Parathyroid adenoma (tissue), 2 donors: ENCODE measurements around the gene LYRM2.

ENCODE experiments used
- H2AFZ ChIP-seq: fragments of 300-600 bp; sonication (generic); one replicate; pipeline ENCODE4 v1.7.0; 2017; ENCODE audit warnings: antibody characterized with exemption, mild to moderate bottlenecking
- H3K27ac ChIP-seq: fragments of 300-600 bp; sonication (generic); one replicate; pipeline ENCODE4 v1.7.0; 2017
- H3K27me3 ChIP-seq: fragments of 300-600 bp; sonication (generic); one replicate; pipeline ENCODE4 v1.7.0; 2017; ENCODE audit warnings: low read length; ENCODE audit not compliant: control insufficient read depth, insufficient read depth
- H3K36me3 ChIP-seq: fragments of 300-600 bp; sonication (generic); one replicate; pipeline ENCODE4 v1.7.0; 2017; ENCODE audit warnings: low read length; ENCODE audit not compliant: control insufficient read depth, insufficient read depth
- H3K4me1 ChIP-seq: fragments of 300-600 bp; sonication (generic); one replicate; pipeline ENCODE4 v1.7.0; 2017; ENCODE audit warnings: control low read depth
- H3K4me2 ChIP-seq: fragments of 300-600 bp; sonication (generic); one replicate; pipeline ENCODE4 v1.7.0; 2017; ENCODE audit warnings: low read length
- H3K4me3 ChIP-seq: fragments of 300-600 bp; sonication (generic); one replicate; pipeline ENCODE4 v1.7.0; 2017; ENCODE audit warnings: low read depth, low read length
- H3K79me2 ChIP-seq: fragments of 300-600 bp; sonication (generic); one replicate; pipeline ENCODE4 v1.7.0; 2017; ENCODE audit warnings: control low read depth
- H3K9ac ChIP-seq: fragments of 300-600 bp; sonication (generic); one replicate; pipeline ENCODE4 v1.7.0; 2017; ENCODE audit warnings: mild to moderate bottlenecking
- H3K9me3 ChIP-seq: fragments of 300-600 bp; sonication (generic); one replicate; pipeline ENCODE4 v1.7.0; 2017; ENCODE audit warnings: low read length; ENCODE audit not compliant: control insufficient read depth
- TF ChIP-seq, protein P1 (sequence below): fragments of 300-600 bp; sonication (generic); IDR thresholded peaks from one replicate; pipeline ENCODE4 v1.7.0; 2017; ENCODE audit warnings: antibody characterized with exemption, mild to moderate bottlenecking
- donor health status: primary hyperparathyroidism.

The LYRM2 gene

DNA sequence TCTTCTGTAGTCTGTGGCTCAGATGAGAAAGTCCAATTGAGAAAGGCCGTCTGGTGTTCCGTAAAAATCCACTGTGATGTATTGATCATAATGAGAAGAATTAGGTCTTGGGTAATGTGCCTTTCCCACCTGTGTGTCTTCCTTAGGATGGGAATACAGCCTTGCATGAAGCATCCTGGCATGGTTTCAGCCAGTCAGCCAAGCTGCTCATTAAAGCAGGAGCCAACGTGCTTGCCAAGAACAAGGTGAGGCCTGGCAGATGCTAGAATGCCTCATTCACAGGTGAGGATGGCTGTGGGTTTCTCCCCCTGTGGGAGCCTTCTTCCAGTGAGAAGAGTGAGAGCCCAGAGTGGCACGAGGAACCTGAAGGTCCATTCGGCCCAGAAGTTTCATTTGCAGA lies 32.7 kb downstream of the LYRM2 start:
- no peak overlapping the region for H3K27ac ChIP-seq
- H2AFZ ChIP-seq, result no peak overlapping the region
- H3K9ac ChIP-seq, result no peak overlapping the region
- no peaks in the 10 kb centered on the region for H3K79me2 ChIP-seq
- no peaks in the 10 kb centered on the region for H3K4me1 ChIP-seq
- H3K4me3 ChIP-seq, result no peak overlapping the region
- H3K36me3 ChIP-seq, result no peaks in the 10 kb centered on the region
- no peaks in the 10 kb centered on the region for H3K9me3 ChIP-seq
- H3K4me2 ChIP-seq, result no peak overlapping the region
- H3K27me3 ChIP-seq, result no peaks in the 10 kb centered on the region
- TF ChIP-seq, protein P1, sequence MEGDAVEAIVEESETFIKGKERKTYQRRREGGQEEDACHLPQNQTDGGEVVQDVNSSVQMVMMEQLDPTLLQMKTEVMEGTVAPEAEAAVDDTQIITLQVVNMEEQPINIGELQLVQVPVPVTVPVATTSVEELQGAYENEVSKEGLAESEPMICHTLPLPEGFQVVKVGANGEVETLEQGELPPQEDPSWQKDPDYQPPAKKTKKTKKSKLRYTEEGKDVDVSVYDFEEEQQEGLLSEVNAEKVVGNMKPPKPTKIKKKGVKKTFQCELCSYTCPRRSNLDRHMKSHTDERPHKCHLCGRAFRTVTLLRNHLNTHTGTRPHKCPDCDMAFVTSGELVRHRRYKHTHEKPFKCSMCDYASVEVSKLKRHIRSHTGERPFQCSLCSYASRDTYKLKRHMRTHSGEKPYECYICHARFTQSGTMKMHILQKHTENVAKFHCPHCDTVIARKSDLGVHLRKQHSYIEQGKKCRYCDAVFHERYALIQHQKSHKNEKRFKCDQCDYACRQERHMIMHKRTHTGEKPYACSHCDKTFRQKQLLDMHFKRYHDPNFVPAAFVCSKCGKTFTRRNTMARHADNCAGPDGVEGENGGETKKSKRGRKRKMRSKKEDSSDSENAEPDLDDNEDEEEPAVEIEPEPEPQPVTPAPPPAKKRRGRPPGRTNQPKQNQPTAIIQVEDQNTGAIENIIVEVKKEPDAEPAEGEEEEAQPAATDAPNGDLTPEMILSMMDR, result no peak

DNA sequence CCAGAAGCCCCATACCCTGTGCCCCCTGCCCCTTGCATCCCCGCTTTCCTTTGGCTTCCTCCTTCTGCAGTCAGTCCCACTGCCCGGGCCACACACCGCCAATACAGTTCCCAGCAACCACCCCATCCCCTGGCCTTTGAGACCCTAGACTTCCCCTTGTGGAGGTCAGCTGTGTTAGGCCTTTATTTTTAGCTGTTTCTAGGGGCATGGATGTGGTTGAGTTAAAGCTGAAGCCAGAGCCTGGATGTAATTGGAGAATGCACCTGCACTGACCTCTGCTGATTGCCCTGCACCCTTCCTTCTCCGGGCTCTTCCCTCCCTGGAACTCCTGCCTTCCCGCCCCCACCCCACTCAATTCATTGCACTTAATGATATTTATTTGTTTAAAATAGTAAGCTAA lies 33.9 kb downstream of the LYRM2 start:
- TF ChIP-seq, protein P1, result no peak
- H3K4me2 ChIP-seq, result no peak overlapping the region
- H3K36me3 ChIP-seq, result no peaks in the 10 kb centered on the region
- no peak overlapping the region for H3K4me3 ChIP-seq
- no peaks in the 10 kb centered on the region for H3K79me2 ChIP-seq
- no peak overlapping the region for H2AFZ ChIP-seq
- no peaks in the 10 kb centered on the region for H3K9me3 ChIP-seq
- H3K27me3 ChIP-seq, result no peaks in the 10 kb centered on the region
- no peak overlapping the region for H3K27ac ChIP-seq
- H3K9ac ChIP-seq, result no peak overlapping the region
- H3K4me1 ChIP-seq, result no peaks in the 10 kb centered on the region

DNA sequence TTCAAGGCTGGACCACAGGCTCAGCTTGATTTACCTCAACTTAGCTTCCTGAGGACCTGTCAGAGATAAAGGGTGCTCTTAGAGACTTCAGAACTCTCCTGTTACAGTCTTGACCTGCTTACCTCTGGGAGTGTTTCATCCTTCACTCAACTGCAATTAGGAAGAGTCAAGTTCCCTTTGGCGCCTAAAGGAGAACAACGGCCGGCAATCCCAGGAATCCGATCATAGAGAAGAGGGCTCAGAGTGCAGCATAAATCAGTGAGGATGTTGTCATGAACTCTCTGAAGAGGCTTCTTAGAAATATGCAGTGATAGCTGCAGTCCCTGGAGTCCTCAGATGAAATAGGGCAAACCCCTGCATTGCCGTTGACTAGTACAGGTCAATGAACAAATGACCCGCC lies 36.4 kb downstream of the LYRM2 start:
- no peak overlapping the region for H2AFZ ChIP-seq
- no peak overlapping the region for H3K9ac ChIP-seq
- H3K27me3 ChIP-seq, result no peaks in the 10 kb centered on the region
- H3K9me3 ChIP-seq, result no peaks in the 10 kb centered on the region
- H3K27ac ChIP-seq, result no peak overlapping the region
- H3K4me1 ChIP-seq, result no peaks in the 10 kb centered on the region
- TF ChIP-seq, protein P1, result no peak
- H3K36me3 ChIP-seq, result no peaks in the 10 kb centered on the region
- H3K4me2 ChIP-seq, result no peak overlapping the region
- no peak overlapping the region for H3K4me3 ChIP-seq
- H3K79me2 ChIP-seq, result no peaks in the 10 kb centered on the region

DNA sequence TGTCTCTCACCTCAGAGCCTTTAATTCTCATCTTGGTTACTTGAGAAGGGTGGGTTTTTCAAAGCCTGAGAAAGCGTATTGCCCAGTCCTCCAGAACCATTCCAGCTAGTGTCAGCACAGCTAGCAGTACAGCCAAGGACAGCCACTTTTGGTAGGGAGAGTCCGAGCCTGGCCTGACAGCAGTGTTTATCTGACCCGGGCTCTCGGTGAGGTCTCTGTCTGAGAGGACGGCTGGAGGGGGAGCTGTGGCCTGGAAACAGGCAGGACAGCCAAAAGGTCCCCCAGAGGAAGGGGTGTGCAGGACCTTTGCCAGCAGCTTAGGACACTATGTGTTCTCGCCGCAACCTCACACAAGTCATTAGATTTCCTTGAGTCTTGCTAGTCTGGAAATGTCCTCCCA lies 38.8 kb downstream of the LYRM2 start:
- no peaks in the 10 kb centered on the region for H3K9me3 ChIP-seq
- H2AFZ ChIP-seq, result no peak overlapping the region
- H3K27ac ChIP-seq, result no peak overlapping the region
- H3K79me2 ChIP-seq, result no peaks in the 10 kb centered on the region
- no peak overlapping the region for H3K4me3 ChIP-seq
- no peak overlapping the region for H3K4me2 ChIP-seq
- H3K27me3 ChIP-seq, result no peaks in the 10 kb centered on the region
- no peaks in the 10 kb centered on the region for H3K4me1 ChIP-seq
- no peaks in the 10 kb centered on the region for H3K36me3 ChIP-seq
- no peak overlapping the region for H3K9ac ChIP-seq
- TF ChIP-seq, protein P1, result no peak

DNA sequence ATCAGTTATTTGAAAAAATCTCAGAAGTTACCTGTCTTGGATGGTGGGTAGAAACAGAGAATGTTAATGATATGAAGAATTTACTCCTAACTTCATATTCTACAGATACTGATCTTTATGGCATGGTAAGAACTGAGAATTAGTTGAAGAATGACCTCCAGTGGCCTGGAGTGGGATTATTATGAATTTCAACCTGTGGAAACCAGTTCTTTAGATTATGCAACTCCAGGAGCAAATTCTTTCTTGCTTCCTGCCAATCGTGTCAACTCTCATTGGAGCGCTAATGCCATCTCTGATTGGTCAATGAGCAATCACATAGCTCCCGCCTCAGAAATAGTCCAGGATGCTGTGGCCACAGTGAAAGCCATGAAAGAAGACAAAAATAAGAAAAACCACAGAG lies 40.6 kb downstream of the LYRM2 start:
- Histone ChIP-seq H3K27me3 (no peaks in the 10 kb centered on the region), H3K9ac (no peak overlapping the region), H3K4me1 (no peaks in the 10 kb centered on the region), H3K4me2 (no peak overlapping the region), H3K27ac (no peak overlapping the region), H3K4me3 (no peak overlapping the region), H2AFZ (no peak overlapping the region), H3K79me2 (no peaks in the 10 kb centered on the region), H3K36me3 (no peaks in the 10 kb centered on the region), H3K9me3 (no peaks in the 10 kb centered on the region)
- TF ChIP-seq, protein P1, result no peak
